Astrocyte (in vitro differentiated cells and primary cell): ENCODE measurements around the gene SOHLH2.

Source experiments
- CTCF ChIP-seq: IDR thresholded peaks from 2 replicates; pipeline ENCODE4 v1.5.1; 2011; ENCODE audit warnings: low read depth, mild to moderate bottlenecking, inconsistent platforms, low read length, moderate library complexity; ENCODE audit not compliant: insufficient read depth
- EZH2 ChIP-seq: IDR thresholded peaks from 2 replicates; pipeline ENCODE4 v1.6.1; 2012; ENCODE audit warnings: mild to moderate bottlenecking, low read length, inconsistent platforms; ENCODE audit not compliant: insufficient read depth

GRCh38 chr13:36175621-36176020 lies 38.7 kb downstream of the SOHLH2 start:
- no peak for TF ChIP-seq CTCF
- TF ChIP-seq EZH2 = no peak
